Lower lobe of right lung (tissue), 2 donors: Measurements from ENCODE around the gene ANKRD49. TPM values are rescaled to one million over a fixed set of nuclear protein-coding genes. Genes with fewer than 3 reads are reported as not detected.

ENCODE experiments used
- ATAC-seq, 2 donors: fragments of 200-7000 bp; cut with Tn5 transposase; one replicate each; pipeline ENCODE4 v1.9.1; 2020 to 2022; ENCODE audit warnings: mild to moderate bottlenecking in 2 of 2, moderate library complexity in 2 of 2
- DNase-seq: peaks from one replicate; pipeline ENCODE4 v3.0.0-alpha.2; 2020
- H3K27ac ChIP-seq: fragments of 200-600 bp; one replicate; pipeline ENCODE4 v1.8.0; 2022
- H3K27me3 ChIP-seq: fragments of 200-600 bp; one replicate; pipeline ENCODE4 v1.8.0; 2022; ENCODE audit warnings: low read depth
- H3K36me3 ChIP-seq: fragments of 200-600 bp; one replicate; pipeline ENCODE4 v1.8.0; 2022; ENCODE audit warnings: mild to moderate bottlenecking
- H3K4me1 ChIP-seq: fragments of 200-600 bp; one replicate; pipeline ENCODE4 v1.8.0; 2022
- H3K4me3 ChIP-seq: fragments of 200-600 bp; one replicate; pipeline ENCODE4 v1.8.0; 2022; ENCODE audit warnings: mild to moderate bottlenecking
- H3K9me3 ChIP-seq: fragments of 200-600 bp; one replicate; pipeline ENCODE4 v1.8.0; 2022
- CTCF ChIP-seq: fragments of 200-600 bp; IDR thresholded peaks from one replicate; pipeline ENCODE4 v1.8.0; 2022; ENCODE audit warnings: antibody characterized with exemption, mild to moderate bottlenecking
- intact Hi-C: fragments of 100-400 bp; cut with DNase I; formaldehyde crosslinking; loops from one replicate; pipeline ENCODE4 v1.11.0; 2022
- total RNA-seq: library from RNA; stranded (reverse); fragmentation: NEBNext Ultra II Directional; extraction: Animal tissue kit (Norgen Biotek cat#: 25700); gene quantifications from one replicate; pipeline ENCODE4 v1.2.1, GENCODE V29; 2021
- donor health status: DM: no; HTN: yes; CAD: no; lungs with severe emphysema.

Gene ANKRD49
- total RNA-seq, 1 donor from 2014 or later = 14.7 TPM

- Histone ChIP-seq H3K9me3 (no peaks in the 10 kb centered on the region), H3K36me3 (no peaks in the 10 kb centered on the region), H3K4me3 (no peak overlapping the region), H3K27ac (no peak overlapping the region), H3K27me3 (no peaks in the 10 kb centered on the region), H3K4me1 (no peaks in the 10 kb centered on the region)
- ATAC-seq (no peak), DNase-seq (no peak)
- TF ChIP-seq CTCF = no peak
- intact Hi-C loops = no loop called here
These were observed 42.6 kb downstream of the ANKRD49 start for GRCh38 chr11:94536386-94536785.

- TF ChIP-seq CTCF = no peak
- Histone ChIP-seq H3K4me3 (no peak overlapping the region), H3K9me3 (no peaks in the 10 kb centered on the region), H3K27me3 (no peaks in the 10 kb centered on the region), H3K4me1 (no peaks in the 10 kb centered on the region), H3K36me3 (no peaks in the 10 kb centered on the region), H3K27ac (no peak overlapping the region)
- DNase-seq (no peak), ATAC-seq (no peak)
- intact Hi-C loops = no loop called here
These were observed 43.3 kb downstream of the ANKRD49 start for GRCh38 chr11:94537031-94537600.

GRCh38 chr11:94539420-94539819, 45.6 kb downstream of the ANKRD49 start:
- DNase-seq (no peak), ATAC-seq (no peak)
- Histone ChIP-seq H3K9me3 (no peaks in the 10 kb centered on the region), H3K4me3 (no peak overlapping the region), H3K27me3 (no peaks in the 10 kb centered on the region), H3K27ac (no peak overlapping the region), H3K4me1 (peaks cover 7% of the 10 kb centered on the region), H3K36me3 (no peaks in the 10 kb centered on the region)
- intact Hi-C loops = no loop called here
- no peak for TF ChIP-seq CTCF

- DNase-seq (peak; percentile 94), ATAC-seq (peak; percentile 97 to 98)
- Histone ChIP-seq H3K36me3 (no peaks in the 10 kb centered on the region), H3K9me3 (no peaks in the 10 kb centered on the region), H3K27me3 (no peaks in the 10 kb centered on the region), H3K4me1 (peaks cover 39% of the 10 kb centered on the region), H3K4me3 (peak within 1 kb of the TSS; percentile 73), H3K27ac (peak within 1 kb of the TSS; percentile 100)
- intact Hi-C loops = no loop called here
- peak; percentile 11 for TF ChIP-seq CTCF
These were observed 50.2 kb downstream of the ANKRD49 start, which contains the start of gene FUT4 for GRCh38 chr11:94543695-94544645. TSS of gene FUT4 (plus strand) at chr11:94543921. CDS start at chr11:94544134, 213 bp downstream.

GRCh38 chr11:94544646-94545263, 51.0 kb downstream of the ANKRD49 start:
- no peaks in the 10 kb centered on the region for H3K36me3 ChIP-seq
- peak overlapping the region; percentile 73 for H3K4me3 ChIP-seq
- intact Hi-C loops = no loop called here
- peak; percentile 60 for DNase-seq
- no peaks in the 10 kb centered on the region for H3K27me3 ChIP-seq
- no peaks in the 10 kb centered on the region for H3K9me3 ChIP-seq
- peaks cover 39% of the 10 kb centered on the region for H3K4me1 ChIP-seq
- peak; percentile 2 to 5 for ATAC-seq
- TF ChIP-seq CTCF = no peak
- H3K27ac ChIP-seq = peak overlapping the region; percentile 100
